ENCODE measurements around the gene SH2D3A. TPM values are rescaled to one million over a fixed set of nuclear protein-coding genes. Genes with fewer than 3 reads are reported as not detected.
A peak's percentile ranks its signal among the peaks of the same experiment; 100 is the strongest.

The SH2D3A gene
- total RNA-seq, 4 donors from 2014 or later = 41.4 to 127 (median 55.5) TPM

- H3K4me1 ChIP-seq = peaks cover 23 to 43% (median 36%) of the 10 kb centered on the region in 4 donors
- TF ChIP-seq EP300 (IDR thresholded peaks at IDR 0.05; ENCODE audit: low read depth) (no peak), CTCF (IDR thresholded peaks at IDR 0.05) (peak in 2 of 5 experiments; percentile 39 to 52)
- in situ Hi-C loops (cut with MboI; ENCODE audit: low pct_ligation_motif_present in 1 of 4, low pct_unique_long_range_greater_than_20kb in 1 of 4, low sequenced_read_pairs in 3 of 4) (loop anchor here in 3 of 4 donors (5.0 to 25.0 kb wide), 3 partner anchors 125 to 212 kb away; no protein-coding TSS in a partner anchor), intact Hi-C loops (cut with DNase I; ENCODE audit: low total_unique reads) (loop anchor here (5.0 kb wide), 1 partner anchor 630 kb away; no protein-coding TSS in a partner anchor)
- peak overlapping the region; percentile 49 to 95 (median 84) for H3K4me3 ChIP-seq
- no peak for DNase-seq
- H3K27ac ChIP-seq = peak overlapping the region; percentile 94 to 98 (median 96)
- no peaks in the 10 kb centered on the region for H3K27me3 ChIP-seq
- 0% methylated on average over 11 of the region's 16 CpGs; no CpG with 5 or more reads in 1 of the 2 donors for WGBS, 2 donors (ENCODE audit: low coverage in 1 of 2)
- no peaks in the 10 kb centered on the region for H3K36me3 ChIP-seq
- no peaks in the 10 kb centered on the region for H3K9me3 ChIP-seq
These were observed 30.3 kb downstream of the SH2D3A start for GRCh38 chr19:6736917-6737283.

GRCh38 chr19:6736169-6736916 is 30.9 kb downstream of the SH2D3A start:
- Histone ChIP-seq H3K36me3 (no peaks in the 10 kb centered on the region), H3K9me3 (no peaks in the 10 kb centered on the region), H3K27ac (peak overlapping the region; percentile 94 to 98 (median 96)), H3K4me1 (peaks cover 23 to 37% (median 30%) of the 10 kb centered on the region in 4 donors), H3K27me3 (no peaks in the 10 kb centered on the region), H3K4me3 (peak overlapping the region; percentile 49 to 95 (median 84))
- TF ChIP-seq POLR2A (IDR thresholded peaks at IDR 0.05) (peak; percentile 46), EP300 (IDR thresholded peaks at IDR 0.05; ENCODE audit: low read depth) (no peak), POLR2AphosphoS5 (IDR thresholded peaks at IDR 0.05) (peak; percentile 44 to 66 (median 59)), CTCF (IDR thresholded peaks at IDR 0.05) (peak; percentile 54 to 89 (median 61))
- 17 to 43% methylated on average over 6 to 24 of the region's 25 CpGs for WGBS, 2 donors (ENCODE audit: low coverage in 1 of 2)
- peak; percentile 84 for DNase-seq
- in situ Hi-C loops (cut with MboI; ENCODE audit: low pct_ligation_motif_present in 1 of 4, low pct_unique_long_range_greater_than_20kb in 1 of 4, low sequenced_read_pairs in 3 of 4) = loop anchor here in 3 of 4 donors (5.0 to 25.0 kb wide), 3 partner anchors 126 to 212 kb away; no protein-coding TSS in a partner anchor
- intact Hi-C loops (cut with DNase I; ENCODE audit: low total_unique reads) = loop anchor here (5.0 kb wide), 1 partner anchor 631 kb away; no protein-coding TSS in a partner anchor

GRCh38 chr19:6735181-6735911 is 31.9 kb downstream of the SH2D3A start:
- Histone ChIP-seq H3K4me1 (peaks cover 23 to 34% (median 27%) of the 10 kb centered on the region in 4 donors), H3K9me3 (no peaks in the 10 kb centered on the region), H3K36me3 (no peaks in the 10 kb centered on the region), H3K4me3 (no peak overlapping the region), H3K27me3 (no peaks in the 10 kb centered on the region), H3K27ac (peak overlapping the region; percentile 94 to 98 (median 96))
- 78 to 100% methylated on average over 5 to 15 of the region's 15 CpGs for WGBS, 2 donors (ENCODE audit: low coverage in 1 of 2)
- intact Hi-C loops (cut with DNase I; ENCODE audit: low total_unique reads) (loop anchor here (5.0 kb wide), 1 partner anchor 632 kb away; no protein-coding TSS in a partner anchor), in situ Hi-C loops (cut with MboI; ENCODE audit: low pct_ligation_motif_present in 1 of 4, low pct_unique_long_range_greater_than_20kb in 1 of 4, low sequenced_read_pairs in 3 of 4) (loop anchor here in 3 of 4 donors (5.0 to 25.0 kb wide), 3 partner anchors 127 to 211 kb away; no protein-coding TSS in a partner anchor)
- no peak for DNase-seq
- TF ChIP-seq CTCF (IDR thresholded peaks at IDR 0.05) (no peak), POLR2AphosphoS5 (IDR thresholded peaks at IDR 0.05) (no peak), POLR2A (IDR thresholded peaks at IDR 0.05) (no peak), EP300 (IDR thresholded peaks at IDR 0.05; ENCODE audit: low read depth) (no peak)
